Occipital lobe (tissue), 2 donors: ENCODE results near the gene ATP6V0E2. TPM values are rescaled to one million over a fixed set of nuclear protein-coding genes. Genes with fewer than 3 reads are reported as not detected.
"Not testable (repeated sequence)": the region's sequence is repeated elsewhere in the genome, so short reads cannot be mapped to it uniquely, and the experiment has no call there.

Experiments used
- DNase-seq: peaks from one replicate; lab custom pipeline; 2025; lab: John Stamatoyannopoulos, UW
- total RNA-seq: library from RNA; depleted of rRNA; stranded (reverse); fragments of >200 nt; gene quantifications from one replicate; pipeline ENCODE4 v1.2.3, GENCODE V29; 2014

The ATP6V0E2 gene
- total RNA-seq, 1 donor from 2014 or later = 112 TPM

- DNase-seq = no peak
Observed at GRCh38 chr7:149878523-149878921, 4.8 kb downstream of the ATP6V0E2 start.

- no peak for DNase-seq
Observed at GRCh38 chr7:149879271-149879743, 5.5 kb downstream of the ATP6V0E2 start.

GRCh38 chr7:149879766-149880637 lies 6.2 kb downstream of the ATP6V0E2 start:
- DNase-seq = no peak

- peak; percentile 57 for DNase-seq
Observed at GRCh38 chr7:149880638-149881311, 7.0 kb downstream of the ATP6V0E2 start.

- DNase-seq = no peak
Observed at GRCh38 chr7:149881328-149882247, 7.8 kb downstream of the ATP6V0E2 start.

GRCh38 chr7:149882248-149883047 lies 8.7 kb downstream of the ATP6V0E2 start:
- no peak for DNase-seq

- DNase-seq = no peak
Observed at GRCh38 chr7:149883048-149883438, 9.3 kb downstream of the ATP6V0E2 start.

- peak; percentile 60 for DNase-seq
Observed at GRCh38 chr7:149883452-149883861, 9.7 kb downstream of the ATP6V0E2 start.

- no peak for DNase-seq
Observed at GRCh38 chr7:149884016-149884415, 10.2 kb downstream of the ATP6V0E2 start.

- no peak for DNase-seq
Observed at GRCh38 chr7:149884541-149884940, 10.8 kb downstream of the ATP6V0E2 start.

- no peak for DNase-seq
Observed at GRCh38 chr7:149885191-149886017, 11.6 kb downstream of the ATP6V0E2 start.

GRCh38 chr7:149886018-149886415 lies 12.2 kb downstream of the ATP6V0E2 start:
- DNase-seq = no peak

- DNase-seq = no peak
Observed at GRCh38 chr7:149887311-149887710, 13.5 kb downstream of the ATP6V0E2 start.

- DNase-seq = not testable (repeated sequence)
Observed at GRCh38 chr7:149890715-149891114, 16.9 kb downstream of the ATP6V0E2 start.

- DNase-seq = not testable (repeated sequence)
Observed at GRCh38 chr7:149894957-149895356, 21.2 kb downstream of the ATP6V0E2 start.

GRCh38 chr7:149907776-149908376 lies 34.1 kb downstream of the ATP6V0E2 start:
- DNase-seq = not testable (repeated sequence)

- DNase-seq = not testable (repeated sequence)
Observed at GRCh38 chr7:149910219-149910618, 36.5 kb downstream of the ATP6V0E2 start.

GRCh38 chr7:149912126-149912525 lies 38.4 kb downstream of the ATP6V0E2 start:
- not testable (repeated sequence) for DNase-seq

GRCh38 chr7:149926414-149926813 lies 52.6 kb downstream of the ATP6V0E2 start:
- not testable (repeated sequence) for DNase-seq
